Fibroblast of gingiva (primary cell): ENCODE data around the gene TMEM185A.
"Not testable (repeated sequence)": the region's sequence is repeated elsewhere in the genome, so short reads cannot be mapped to it uniquely, and the experiment has no call there.

Experiments
- DNase-seq: peaks from one replicate; pipeline ENCODE4 v3.0.0-alpha.2; 2011; ENCODE audit warnings: low read depth

Gene TMEM185A

DNA sequence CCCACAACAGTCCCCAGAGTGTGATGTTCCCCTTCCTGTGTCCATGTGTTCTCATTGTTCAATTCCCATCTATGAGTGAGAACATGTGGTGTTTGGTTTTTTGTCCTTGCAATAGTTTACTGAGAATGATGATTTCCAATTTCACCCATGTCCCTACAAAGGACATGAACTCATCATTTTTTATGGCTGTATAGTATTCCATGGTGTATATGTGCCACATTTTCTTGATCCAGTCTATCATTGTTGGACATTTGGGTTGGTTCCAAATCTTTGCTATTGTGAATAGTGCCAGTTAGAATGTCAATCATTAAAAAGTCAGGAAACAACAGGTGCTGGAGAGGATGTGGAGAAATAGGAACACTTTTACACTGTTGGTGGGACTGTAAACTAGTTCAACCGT lies 11.9 kb downstream of the TMEM185A start:
- DNase-seq = not testable (repeated sequence)

DNA sequence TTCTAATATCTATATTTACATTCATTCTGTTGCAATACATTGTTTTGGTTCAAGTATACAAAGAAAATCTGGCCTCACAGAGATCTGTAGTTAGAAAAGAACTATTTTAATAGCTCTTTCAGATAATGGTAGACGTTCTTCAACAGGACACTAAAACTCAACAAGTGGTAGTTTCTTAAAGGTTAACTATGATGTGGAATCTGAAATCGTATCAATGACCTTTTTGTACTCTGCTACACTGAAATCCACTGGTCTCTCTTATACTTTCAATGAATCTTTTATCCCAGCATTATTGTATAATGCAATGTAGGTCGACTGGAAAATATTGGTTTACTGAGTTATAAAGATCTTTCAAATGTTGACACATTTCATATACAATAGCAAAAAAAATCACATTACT lies 12.7 kb downstream of the TMEM185A start:
- DNase-seq = no peak

DNA sequence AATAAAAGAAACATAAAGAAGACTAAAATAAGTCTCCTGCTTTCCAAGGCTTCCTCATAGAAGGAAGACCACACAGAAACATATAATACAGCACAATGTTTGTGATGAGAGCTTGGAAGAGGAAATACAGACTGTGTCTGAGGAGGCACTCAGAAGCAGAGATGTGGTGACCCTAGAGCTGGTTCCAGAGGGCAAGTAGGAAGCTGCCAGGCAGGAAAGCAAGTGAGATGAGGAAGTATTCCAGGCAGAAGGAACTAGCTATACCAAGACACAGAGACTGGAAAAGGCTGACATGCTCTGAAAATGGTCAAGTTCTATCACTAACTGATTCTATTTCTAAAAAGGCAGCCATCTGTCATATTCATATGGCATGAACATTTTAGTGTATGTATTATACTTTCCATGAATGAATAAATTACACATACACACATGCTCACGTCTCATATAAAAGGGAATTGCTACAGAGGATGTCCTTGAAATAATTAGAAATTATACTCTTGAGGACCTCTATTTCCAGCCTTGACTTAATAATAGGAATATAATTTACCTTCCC lies 19.9 kb downstream of the TMEM185A start:
- DNase-seq = no peak

DNA sequence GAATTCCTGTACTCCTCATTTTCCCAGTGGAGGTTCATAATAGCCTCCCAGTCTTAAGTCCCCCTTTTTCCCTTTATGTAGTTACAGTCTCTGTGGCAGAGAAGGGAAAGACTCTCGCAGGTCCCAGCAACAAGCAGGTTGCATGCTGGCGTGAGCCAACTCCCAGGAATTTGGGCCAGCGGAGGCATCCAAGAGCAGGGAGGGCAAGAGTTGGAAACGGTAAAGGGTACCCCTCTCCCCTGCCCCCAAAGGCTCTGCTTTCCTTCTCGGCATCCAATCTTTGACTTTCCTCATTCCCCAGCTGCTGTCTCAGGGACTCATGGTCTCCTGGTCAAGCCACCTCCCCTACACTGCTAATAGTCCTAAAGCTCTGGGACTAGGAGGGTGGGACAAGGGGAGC lies 21.1 kb downstream of the TMEM185A start:
- DNase-seq = no peak

DNA sequence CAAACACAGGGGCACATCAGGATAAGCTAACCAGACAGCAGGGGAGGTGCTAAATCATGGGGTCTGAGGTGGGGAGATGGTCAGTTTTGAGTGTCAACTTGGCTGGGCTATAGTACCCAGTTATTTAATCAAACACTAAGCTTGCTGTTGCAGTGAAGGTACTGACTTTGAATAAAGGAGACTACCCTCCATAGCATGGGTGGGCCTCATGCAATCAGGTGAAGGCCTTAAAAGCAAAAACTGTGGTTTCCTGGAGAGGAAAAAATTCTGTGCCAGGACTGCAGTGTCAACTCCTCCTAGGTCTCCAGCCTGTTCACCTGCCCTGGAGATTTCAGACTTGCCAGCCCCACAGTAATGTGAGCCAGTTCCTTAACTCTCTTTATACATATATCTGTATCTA lies 23.9 kb downstream of the TMEM185A start:
- no peak for DNase-seq

DNA sequence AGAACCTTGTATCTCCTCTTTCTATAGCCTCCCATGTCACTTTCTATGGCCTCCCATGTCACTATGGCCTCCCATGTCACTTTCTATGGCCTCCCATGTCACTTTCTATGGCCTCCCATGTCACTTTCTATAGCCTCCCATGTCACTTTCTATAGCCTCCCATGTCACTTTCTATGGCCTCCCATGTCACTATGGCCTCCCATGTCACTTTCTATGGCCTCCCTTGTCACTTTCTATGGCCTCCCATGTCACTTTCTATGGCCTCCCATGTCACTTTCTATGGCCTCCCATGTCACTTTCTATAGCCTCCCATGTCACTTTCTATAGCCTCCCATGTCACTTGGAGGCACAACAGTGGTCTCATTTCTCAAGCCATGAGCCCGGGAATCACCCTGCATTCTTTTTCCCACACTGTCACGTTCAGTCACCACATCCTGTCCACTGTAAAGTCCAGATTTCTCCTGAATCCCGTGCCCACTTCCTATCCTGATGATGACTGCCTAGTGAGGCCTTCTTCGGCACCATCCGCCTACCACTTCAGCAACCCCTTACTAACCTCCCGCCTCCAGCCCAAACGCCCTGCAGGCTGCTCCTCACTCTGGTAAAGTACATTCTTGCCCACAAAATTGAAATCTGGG lies 26.2 kb downstream of the TMEM185A start:
- DNase-seq = not testable (repeated sequence)

DNA sequence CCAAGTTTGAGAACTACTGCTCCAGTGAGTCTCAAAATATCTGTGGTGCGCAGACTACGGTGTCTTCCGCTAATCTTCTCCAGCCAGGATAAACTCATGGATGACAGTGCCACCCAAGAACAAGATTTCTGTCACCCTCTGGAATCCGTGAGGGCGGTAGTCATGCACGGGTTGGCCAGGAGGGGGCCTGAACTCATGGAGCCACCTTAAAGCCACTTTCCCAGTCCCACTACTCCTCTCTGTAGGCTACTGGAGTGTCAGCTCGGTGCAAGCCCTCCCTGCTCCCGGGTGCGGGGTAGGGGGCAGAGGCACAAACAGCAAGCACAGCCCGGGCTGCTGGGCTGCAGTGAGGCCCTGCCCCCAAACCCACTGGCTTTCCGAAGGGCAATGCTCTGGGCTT lies 33.0 kb downstream of the TMEM185A start:
- DNase-seq = not testable (repeated sequence)

DNA sequence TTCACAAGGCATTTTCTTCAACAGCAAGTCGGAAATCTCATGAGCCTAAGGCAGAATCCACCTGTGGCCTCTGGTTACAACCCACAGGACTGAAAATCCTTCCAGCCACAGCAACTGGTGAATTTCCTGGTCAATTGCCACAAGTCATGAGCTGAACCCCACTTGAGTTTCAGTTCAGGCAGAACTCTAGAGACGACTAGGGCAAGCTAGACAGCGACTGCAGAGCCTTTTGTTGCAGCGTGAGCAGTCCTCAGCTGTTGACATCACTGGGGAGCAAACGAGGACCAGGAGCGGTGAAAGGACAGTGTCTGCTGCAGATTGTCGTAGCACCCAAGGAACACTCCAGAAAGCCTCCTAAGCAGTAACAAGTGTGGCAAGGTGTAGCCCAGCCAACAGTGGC lies 35.6 kb downstream of the TMEM185A start:
- DNase-seq = not testable (repeated sequence)

DNA sequence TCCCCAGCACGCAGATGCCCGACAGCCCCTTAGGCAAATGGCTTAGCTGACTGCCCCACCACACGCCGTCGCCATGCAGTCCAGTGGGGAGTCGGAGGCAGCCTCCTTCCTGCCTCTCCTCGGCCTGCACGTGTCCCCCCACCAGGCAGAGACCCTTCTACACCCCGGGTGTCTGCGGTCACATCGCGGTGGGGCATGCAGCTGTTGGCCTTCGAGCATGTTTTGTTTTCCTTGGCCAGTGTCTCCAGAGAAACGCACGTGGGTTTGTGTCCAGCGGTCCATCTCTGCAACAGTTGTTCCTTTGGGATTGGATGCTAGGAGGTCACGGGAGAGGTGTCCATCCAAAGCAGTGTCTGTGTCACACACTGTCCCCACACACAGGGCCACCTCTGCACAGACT lies 36.4 kb downstream of the TMEM185A start, which contains the start of gene HSFX2:
TSS of gene HSFX2 (minus strand) at position 101 of the 400 bp plus-strand sequence. CDS start 614 bp downstream, outside the sequence.
- not testable (repeated sequence) for DNase-seq

DNA sequence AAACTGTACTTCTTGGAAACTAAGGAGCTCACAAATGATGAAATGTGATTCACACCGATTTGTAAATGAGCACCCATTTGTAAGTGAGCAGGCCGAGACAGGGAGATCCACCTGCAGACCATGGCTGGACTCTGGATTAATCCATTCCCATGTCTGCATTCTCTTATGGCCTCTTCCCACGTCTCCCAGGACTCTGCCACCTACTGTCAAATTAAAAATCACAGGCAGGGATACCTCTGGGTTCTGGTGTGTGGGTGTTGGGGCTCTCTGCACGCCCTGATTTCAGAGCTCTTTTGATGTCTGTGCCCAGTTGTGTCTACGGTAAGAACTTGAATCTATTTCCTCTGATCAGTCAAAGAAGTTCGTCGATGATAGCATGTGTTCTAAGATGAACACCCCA lies 40.6 kb downstream of the TMEM185A start:
- not testable (repeated sequence) for DNase-seq

DNA sequence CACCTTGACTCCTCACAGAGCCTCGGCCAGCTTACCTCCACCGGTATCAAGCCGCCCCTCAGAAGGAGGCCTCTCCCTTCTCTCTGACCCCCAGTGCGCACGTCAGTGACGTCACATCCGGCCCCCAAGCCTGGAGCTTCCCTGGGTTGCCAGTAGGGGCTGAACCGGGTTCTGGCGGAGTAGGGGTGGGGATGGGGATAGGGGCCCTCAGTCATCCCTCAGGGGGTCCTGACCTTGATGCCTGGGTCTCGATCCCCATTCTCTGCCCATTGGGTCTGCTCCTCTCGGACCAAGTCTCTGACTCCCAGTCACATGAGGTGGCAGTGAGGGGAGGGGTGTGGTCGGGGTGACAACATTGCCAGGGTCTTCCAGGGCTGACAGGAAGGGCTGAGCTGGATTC lies 44.2 kb downstream of the TMEM185A start, which contains the start of gene MAGEA9B:
TSS of gene MAGEA9B (minus strand) at position 101 of the 400 bp plus-strand sequence. CDS start 4,280 bp downstream, outside the sequence.
- not testable (repeated sequence) for DNase-seq

DNA sequence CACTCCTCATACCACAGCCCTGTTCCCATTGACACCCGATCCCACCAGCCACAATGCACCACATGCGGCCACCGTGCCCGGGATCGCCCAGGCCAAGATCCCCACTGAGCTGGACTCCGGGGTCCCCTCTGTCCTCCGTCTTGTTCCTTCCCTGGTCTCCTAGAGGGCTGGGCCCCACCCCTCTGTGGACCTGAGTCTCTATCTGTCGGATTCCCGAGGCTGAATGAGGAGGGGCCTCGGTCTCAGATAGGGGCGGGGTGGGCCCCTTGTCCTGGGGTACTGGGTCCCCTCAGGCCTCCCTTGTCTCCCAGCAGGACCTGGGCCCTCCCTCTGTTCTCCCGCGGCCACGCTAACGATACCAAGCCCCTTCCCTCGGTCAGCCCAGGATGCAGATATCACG lies 46.0 kb downstream of the TMEM185A start:
- DNase-seq = not testable (repeated sequence)

DNA sequence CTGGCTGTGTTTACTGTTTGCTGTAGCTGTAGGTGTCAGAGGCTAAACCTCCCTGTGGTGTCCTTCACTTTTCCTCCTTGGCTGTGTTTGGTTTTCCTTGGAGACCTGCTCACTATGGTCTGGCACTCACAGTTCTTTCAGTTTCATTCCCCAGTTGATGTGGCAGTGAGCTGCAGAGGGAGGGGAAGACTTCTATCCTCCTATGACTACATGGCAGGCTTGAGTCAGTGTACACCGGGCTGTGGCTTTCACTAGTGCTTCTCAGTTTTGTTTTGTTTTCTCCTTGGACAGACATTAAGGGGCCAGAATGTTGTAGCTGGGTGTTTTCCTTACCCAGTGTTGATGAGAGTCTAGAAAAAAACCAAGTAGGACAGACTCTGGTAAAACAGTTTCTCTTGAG lies 58.1 kb downstream of the TMEM185A start:
- not testable (repeated sequence) for DNase-seq

DNA sequence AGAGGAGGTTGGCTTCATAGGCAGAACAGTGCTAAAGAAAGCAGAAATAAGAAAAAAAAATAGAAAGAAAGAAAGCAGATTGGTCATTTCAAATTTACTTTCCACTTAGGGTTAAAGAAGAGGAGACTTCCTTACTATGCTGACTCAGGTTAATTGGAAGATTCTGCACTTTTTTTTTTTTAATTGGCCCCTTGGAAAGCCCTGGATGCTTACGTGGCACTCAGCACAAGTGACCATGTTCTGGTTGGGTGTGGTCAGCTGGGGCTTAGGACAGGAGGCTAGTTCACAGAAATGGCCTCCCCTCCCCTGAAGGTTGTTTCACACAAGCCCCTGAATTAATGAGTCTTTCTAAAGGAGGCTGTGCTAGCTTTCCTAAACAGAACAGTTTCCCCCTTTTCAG lies 58.8 kb downstream of the TMEM185A start:
- DNase-seq = no peak

DNA sequence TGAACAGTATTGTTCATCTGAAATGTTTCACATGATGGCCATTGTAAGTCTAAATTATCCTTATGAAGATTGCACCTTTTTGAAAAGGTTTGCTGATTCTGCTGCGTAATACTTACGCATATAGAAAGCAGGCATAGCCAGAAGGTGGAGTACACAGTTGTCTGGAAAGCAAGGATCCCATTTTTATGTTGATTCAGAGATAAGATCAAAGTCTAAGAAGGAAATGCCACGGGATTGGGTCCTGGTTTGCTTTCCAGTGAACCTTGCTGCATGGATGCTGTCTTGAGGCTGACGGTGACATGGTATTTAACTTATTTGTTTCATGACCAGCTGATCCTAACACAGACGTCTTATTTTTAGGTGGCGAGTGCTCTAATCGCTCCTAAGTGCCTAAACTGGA lies 59.8 kb downstream of the TMEM185A start:
- DNase-seq = no peak

DNA sequence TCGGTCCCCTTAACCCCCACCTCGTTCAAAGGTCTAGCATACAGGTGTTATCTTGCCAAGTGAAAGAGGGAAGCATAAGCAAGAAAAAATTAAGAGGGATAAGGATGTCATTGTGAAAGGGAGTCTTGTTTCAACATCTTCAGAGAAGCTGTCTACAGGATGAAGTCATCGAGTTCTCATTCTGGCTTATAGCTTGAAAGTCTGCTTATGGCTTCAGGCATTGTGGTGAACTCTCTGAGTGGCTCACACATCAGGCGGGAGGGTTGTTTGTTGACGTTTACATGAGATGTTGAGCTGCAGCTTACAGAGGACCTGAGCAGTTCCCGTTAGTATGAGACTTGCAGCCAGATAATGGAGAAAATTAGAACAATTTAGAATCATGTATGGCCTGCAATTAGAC lies 60.9 kb downstream of the TMEM185A start:
- peak; percentile 48 for DNase-seq

DNA sequence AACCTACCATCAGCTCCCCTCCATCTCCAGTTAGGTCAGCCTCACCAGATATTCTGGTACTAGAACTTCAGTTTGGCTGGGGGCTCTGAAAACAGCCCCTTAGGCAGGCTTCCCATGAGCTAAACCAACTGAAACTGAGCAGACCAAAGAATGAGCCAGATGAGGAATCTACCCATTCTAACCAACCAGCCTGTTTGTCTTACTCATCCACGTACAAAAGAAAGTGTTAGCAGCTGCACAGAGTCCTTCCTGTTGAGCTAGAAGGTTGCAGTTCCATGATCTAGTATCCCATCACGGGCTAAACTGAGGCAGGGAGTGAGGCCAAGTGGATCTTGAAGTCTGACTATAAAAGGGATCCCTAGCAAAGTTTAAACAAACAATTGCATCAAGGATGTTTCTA lies 61.8 kb downstream of the TMEM185A start:
- no peak for DNase-seq

DNA sequence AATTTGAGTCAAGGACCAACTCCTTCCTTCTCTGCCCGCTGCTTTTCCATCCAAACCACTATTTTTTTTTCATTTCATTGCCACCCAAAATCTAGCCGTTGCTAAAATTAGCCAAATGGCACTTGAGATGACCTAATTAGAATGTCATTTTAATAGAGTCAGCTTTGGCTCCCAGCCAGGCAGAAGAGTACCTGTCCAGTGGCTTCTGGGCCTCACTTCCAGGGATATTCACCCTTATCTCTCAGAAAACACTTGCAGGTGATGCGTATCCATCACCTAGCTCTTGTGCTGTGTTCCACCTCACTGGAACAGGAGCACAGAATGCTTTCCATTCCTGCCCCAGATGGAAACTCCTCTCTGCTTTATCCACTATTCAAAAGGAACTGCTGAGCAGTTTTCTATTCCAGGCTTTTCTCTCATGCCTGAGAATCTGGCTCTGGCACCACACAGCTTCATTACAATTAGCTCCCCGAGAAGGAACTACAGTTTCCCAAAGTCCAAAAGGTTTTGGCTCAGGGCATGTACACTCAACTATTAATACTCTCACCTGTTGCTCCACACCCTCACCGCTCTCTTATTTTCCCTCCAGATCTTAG lies 62.8 kb downstream of the TMEM185A start:
- DNase-seq = no peak

DNA sequence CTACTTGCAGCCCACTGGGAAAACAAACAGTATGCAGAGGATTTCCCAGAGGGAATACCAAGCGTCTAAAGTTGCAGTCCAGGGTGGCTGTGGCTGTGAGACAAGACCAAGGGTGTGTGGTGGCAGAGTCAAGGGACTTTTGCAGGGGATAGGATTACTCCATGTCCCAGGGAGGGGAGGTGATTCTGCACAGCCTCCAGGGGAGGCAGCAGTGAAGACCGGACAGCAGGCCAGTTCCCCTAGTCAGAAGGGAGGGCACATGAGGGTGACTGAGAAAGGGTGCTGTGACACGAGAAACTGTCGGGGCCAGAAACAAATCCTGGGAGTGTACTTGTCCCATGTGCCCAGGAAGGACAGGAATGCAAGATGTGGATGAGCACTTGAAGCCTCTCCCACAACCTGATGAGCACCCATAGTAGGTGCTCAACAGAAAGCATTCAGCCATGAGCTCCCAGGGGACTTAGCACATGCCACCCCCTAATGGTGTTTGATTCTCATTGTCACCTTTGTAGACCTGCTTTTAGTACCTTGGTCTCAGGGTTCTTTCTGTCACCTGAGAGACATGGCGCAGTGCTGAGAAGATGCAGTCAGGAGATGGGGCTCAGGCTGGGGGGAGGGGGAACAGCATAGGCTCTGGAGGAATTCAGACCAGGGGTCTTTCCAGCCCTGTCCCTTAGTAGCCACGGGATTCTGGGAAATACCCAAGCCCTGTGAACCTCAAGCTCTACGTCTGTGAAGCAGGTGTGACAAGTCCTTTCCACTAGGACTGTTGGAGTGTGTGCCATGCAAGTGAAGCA lies 63.8 kb downstream of the TMEM185A start:
- DNase-seq = no peak

DNA sequence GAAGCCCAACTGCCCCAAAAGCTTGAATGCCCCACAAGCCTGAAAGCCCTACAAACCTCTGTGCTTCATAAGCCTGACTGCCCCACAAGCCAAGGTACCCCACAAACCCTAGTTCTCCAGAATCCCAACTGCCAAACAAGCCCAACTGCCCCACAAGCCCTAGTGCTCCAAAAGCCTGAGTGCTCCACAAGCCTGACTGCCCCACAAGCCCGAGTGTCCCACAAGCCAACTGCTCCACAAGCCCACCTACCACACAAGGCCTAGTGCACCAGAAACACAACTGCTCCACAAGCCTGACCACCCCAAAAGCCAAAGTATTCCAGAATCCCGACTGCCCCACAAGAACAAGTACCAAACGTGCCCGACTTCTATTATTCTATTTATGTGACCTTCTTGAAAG lies 68.2 kb downstream of the TMEM185A start:
- no peak for DNase-seq

DNA sequence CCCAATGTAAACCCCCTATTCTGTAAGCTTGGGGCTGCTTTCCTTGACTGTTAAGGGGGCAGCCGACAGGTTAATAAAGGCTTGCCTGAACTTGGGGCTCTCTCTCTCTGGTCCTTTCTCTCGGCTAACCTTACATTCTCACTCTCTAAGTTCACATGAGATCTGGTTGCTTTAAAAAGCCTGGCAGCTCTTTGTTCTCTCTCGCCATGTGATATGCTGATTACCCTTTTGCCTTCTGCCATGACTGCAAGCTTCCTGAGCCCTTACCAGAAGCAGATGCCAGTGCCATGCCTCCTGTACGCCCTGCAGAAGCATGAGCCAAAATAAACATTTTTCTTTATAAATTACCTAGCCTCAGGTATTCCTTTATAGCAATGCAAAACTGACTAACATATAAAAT lies 76.3 kb downstream of the TMEM185A start:
- not testable (repeated sequence) for DNase-seq

DNA sequence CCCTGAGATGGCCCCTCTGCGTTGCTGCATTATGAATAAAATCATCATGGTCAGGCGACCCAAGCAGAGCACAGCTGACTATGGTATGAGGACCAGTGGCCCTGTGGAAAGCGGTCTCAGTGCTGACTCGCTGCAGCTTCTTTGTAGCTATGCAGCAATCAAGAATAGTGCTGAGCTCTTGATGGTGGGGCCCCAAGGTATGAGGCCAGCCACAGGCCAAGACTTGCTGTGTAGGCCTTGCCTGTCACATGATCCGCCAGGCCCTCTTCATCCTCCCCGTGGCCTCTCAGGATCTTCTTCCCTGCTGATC lies 79.7 kb downstream of the TMEM185A start:
- not testable (repeated sequence) for DNase-seq
